Measurements from ENCODE around the gene PADI3.

The PADI3 gene

DNA sequence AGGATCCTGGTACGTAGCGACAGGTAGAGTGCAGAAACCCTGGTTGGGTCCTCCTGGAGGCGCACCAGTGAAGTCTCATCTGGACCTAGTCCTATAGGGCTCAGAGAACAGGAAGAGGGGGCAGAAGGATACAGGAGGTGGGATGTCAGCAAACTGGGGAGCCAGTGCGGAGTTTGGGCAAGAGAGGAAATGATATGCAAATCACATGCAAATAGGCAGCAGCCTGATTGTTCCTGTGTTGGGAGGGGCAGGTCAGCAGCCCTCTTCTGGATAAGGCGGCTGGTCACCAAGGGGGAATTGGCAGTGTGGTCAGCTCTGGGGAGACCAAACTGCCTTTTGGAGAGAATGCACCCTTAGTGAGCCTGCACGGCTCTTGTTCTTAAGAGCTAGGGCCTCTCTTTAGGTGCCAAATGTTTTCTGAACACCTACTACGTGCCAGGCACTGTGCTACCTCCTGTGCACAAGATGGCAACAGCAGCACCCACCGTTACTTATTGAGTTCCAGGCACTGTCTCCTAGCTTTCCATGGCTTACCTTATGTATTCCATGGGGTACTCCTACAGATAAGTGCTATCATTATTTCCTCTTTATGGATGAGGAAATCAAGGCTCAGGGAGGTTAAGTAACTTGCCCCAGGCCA is 18.1 kb upstream of the PADI3 start:
- no peak for DNase-seq (ENCODE audit: low read depth)
- TF ChIP-seq, protein P1, sequence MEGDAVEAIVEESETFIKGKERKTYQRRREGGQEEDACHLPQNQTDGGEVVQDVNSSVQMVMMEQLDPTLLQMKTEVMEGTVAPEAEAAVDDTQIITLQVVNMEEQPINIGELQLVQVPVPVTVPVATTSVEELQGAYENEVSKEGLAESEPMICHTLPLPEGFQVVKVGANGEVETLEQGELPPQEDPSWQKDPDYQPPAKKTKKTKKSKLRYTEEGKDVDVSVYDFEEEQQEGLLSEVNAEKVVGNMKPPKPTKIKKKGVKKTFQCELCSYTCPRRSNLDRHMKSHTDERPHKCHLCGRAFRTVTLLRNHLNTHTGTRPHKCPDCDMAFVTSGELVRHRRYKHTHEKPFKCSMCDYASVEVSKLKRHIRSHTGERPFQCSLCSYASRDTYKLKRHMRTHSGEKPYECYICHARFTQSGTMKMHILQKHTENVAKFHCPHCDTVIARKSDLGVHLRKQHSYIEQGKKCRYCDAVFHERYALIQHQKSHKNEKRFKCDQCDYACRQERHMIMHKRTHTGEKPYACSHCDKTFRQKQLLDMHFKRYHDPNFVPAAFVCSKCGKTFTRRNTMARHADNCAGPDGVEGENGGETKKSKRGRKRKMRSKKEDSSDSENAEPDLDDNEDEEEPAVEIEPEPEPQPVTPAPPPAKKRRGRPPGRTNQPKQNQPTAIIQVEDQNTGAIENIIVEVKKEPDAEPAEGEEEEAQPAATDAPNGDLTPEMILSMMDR (IDR thresholded peaks at IDR 0.05; ENCODE audit: insufficient read depth, low read depth, low read length, missing control alignments), result no peak
- no peak overlapping the region for H3K4me3 ChIP-seq (ENCODE audit: low read depth, low read length)

DNA sequence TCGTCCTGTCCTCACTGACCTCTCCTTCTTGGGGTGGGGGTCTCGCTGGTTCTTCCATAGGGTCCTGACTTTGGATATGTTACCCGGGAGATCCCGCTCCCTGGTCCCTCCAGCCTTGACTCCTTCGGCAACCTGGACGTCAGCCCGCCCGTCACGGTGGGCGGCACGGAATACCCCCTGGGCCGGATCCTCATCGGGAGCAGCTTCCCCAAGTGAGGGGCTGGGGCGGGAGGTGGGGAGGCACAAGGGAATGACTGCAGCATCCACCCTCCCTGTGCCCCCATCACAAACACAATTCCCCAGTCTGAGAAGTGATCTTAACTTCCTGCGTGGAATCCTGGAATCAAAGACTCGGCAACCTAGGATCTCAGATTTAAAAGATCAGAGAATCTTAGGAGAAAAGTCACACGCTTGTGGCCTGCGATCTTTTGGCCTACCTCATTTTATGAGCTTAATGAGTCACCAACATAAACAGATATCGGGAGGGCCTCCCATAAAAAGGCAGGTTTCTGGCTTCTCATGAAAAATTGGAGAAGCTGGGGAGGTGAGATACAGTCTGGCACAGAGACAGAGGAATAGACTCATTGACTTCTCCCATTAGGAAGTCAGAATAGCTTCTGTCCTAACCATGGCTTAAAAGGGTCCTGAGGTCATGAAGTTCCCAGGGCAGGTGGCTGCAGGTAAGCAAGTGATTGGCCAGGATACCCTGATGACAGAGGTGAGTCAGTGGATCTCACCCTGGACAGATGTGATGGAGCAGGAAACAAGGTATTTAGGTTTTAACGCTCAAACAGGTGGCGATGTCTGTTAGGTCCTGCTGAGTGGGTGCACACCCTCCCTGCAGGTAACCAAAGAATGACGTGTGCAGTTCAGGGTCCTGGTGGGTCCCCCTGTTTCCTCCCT is 15.9 kb upstream of the PADI3 start:
- TF ChIP-seq, protein P1 (IDR thresholded peaks at IDR 0.05; ENCODE audit: insufficient read depth, low read depth, low read length, missing control alignments), result no peak
- H3K4me3 ChIP-seq (ENCODE audit: low read depth, low read length), result no peak overlapping the region
- DNase-seq (ENCODE audit: low read depth), result no peak

DNA sequence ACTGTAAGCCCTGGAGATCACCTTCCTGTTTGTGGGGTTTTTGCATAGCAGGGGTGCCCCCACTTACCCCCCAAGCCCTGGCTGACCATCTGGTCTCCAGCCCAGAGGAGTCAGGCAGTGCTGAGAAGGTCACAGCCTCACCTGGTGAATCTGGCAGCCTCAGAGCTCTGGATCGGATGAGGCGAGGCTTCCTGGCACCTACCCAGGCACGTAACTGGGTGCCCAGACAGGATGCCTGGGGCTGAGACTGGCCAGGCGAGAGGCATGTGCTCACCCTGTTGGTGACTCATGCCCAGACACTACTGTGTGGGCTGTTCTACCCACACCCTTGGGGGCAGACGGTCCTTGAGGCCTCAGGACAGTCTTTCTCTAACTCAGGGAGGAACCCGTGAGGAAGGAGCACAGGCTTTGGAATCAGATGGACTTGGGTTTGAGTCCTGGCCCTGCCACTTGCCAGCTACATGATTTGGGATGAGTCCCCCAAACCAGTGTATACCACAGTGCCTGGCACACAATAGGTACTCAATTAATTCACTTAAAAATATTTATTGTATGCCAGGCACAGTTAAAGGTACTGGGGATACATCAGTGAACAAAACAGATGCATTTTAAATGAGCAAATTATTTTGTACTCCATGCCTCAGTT is 15.1 kb upstream of the PADI3 start:
- DNase-seq (ENCODE audit: low read depth), result no peak
- H3K4me3 ChIP-seq (ENCODE audit: low read depth, low read length), result no peak overlapping the region
- TF ChIP-seq, protein P1 (IDR thresholded peaks at IDR 0.05; ENCODE audit: insufficient read depth, low read depth, low read length, missing control alignments), result no peak

DNA sequence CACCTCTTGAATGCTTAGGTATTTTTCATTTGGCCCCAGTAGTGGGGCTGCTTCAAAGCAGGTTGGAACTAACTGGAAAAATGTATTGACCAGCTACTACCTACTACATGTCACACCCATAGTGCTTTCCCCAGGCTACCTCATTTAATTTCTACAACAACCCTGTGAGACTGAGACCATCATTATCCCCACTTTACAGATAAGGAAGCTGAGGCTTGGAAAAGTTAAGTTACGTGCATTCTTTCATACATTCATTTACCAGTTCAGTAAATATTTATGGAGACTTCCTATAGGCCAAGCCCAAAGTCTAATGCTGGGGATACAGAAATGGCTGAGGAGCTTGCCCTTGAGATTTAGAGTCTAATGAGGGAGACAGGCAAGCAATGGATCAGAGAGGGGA is 14.5 kb upstream of the PADI3 start:
- H3K4me3 ChIP-seq (ENCODE audit: low read depth, low read length), result no peak overlapping the region
- no peak for DNase-seq (ENCODE audit: low read depth)
- TF ChIP-seq, protein P1 (IDR thresholded peaks at IDR 0.05; ENCODE audit: insufficient read depth, low read depth, low read length, missing control alignments), result no peak

DNA sequence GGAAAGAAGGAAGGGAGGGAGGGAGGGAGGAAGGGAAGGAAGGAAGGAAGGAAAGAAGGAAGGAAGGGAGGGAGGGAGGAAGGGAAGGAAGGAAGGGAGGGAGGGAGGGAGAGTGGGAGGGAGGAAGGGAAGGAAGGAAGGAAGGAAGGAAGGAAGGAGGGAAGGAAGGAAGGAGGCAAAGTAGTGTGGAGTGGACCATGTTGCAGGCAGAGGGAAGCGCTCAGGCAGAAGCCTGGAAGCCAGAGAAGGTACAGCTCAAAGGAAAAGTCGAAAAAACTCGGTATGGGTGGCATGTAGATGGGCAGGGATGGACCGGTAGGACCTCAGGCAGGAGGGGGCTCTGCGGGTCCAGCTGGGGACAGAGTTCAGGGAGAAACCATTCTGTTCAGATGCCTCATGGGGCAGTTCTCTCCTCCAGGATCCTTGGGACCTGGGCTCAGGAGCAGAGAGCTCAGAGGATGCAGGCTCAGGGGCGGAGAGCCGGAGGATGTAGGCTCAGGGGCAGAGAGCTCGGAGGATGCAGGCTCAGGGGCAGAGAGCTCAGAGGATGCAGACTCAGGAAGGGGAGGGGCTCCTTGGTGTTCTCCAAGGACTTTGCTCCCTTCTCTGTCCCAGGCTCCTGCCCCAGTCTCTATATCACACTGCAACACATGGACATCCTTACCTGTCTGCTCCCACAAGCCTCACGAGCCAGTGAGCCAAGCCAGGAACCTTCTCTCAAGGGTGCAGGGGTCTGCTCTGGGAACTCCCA is 13.6 kb upstream of the PADI3 start:
- no peak for DNase-seq (ENCODE audit: low read depth)
- TF ChIP-seq, protein P1 (IDR thresholded peaks at IDR 0.05; ENCODE audit: insufficient read depth, low read depth, low read length, missing control alignments), result no peak
- H3K4me3 ChIP-seq (ENCODE audit: low read depth, low read length), result no peak overlapping the region

DNA sequence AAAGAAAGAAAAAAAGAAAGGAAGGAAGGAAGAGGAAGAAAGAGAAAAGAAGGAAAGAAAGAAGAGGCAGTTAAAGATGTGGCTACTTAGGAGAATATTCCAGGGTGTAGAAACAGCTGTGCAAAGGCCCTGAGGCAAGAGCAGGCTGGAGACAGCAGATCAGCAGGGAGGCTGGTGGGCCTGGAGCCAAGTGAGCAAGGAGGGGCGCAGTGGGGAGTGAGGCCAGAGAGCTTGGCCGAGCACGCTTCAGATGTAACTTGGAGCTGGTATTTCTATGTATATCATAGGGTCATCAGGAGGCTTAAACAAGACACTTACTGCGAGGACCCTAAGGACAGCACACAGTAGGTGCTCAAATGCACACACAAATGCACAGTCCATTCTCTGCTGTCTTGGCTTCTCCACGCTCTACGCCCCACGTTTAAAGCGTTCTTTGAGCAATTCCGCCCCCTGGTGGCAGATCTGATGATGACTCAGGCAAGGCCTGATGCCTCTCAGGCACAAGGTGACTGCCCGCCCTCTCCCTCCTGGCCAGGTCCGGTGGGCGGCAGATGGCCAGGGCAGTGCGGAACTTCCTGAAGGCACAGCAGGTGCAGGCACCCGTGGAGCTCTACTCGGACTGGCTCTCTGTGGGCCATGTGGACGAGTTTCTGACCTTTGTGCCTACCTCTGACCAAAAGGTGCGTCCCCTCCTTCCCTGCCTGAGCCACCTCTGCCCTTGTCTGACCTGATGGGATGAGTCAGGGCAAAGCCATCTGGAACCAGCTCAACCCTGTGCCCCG is 11.9 kb upstream of the PADI3 start:
- peak; percentile 85 for DNase-seq (ENCODE audit: low read depth)
- no peak overlapping the region for H3K4me3 ChIP-seq (ENCODE audit: low read depth, low read length)
- TF ChIP-seq, protein P1 (IDR thresholded peaks at IDR 0.05; ENCODE audit: insufficient read depth, low read depth, low read length, missing control alignments), result peak; percentile 70

Measured in GM12865 (cell line).